HL-60 (cell line): ENCODE measurements around the gene MUSK.

Experiments
- DNase-seq, 2 experiments: peaks; one replicate each; pipeline ENCODE4 v3.0.0-alpha.2; 2010 to 2020; ENCODE audit warnings: low read depth in 1 of 2, low spot score in 1 of 2
- H3K27ac ChIP-seq: fragments of 250-450 bp; sonication (Bioruptor Pico); replicated peaks from 2 replicates; pipeline ENCODE4 v1.5.1; 2020; ENCODE audit warnings: mild to moderate bottlenecking, moderate library complexity
- H3K27me3 ChIP-seq: fragments of 250-450 bp; sonication (Bioruptor Pico); 2 replicates; pipeline ENCODE4 v1.5.1; 2021; ENCODE audit warnings: mild to moderate bottlenecking, moderate library complexity; ENCODE audit not compliant: insufficient read depth, poor library complexity, severe bottlenecking
- H3K4me3 ChIP-seq: replicated peaks from 2 replicates; pipeline ENCODE4 v1.5.1; 2011; ENCODE audit warnings: mild to moderate bottlenecking, control low read depth, low read length; ENCODE audit not compliant: insufficient read depth
- GABPA ChIP-seq: IDR thresholded peaks from 2 replicates; pipeline ENCODE4 v1.6.1; 2012; ENCODE audit warnings: low read depth
- POLR2AphosphoS5 ChIP-seq: IDR thresholded peaks from 2 replicates; pipeline ENCODE4 v1.6.1; 2012; ENCODE audit warnings: low read depth
- SPI1 ChIP-seq: IDR thresholded peaks from 2 replicates; pipeline ENCODE4 v1.6.1; 2012; ENCODE audit warnings: low read depth, mild to moderate bottlenecking, borderline replicate concordance
- TF ChIP-seq, protein P1 (sequence below): IDR thresholded peaks from one replicate; pipeline ENCODE4 v1.5.1; 2011; ENCODE audit warnings: low read length, control low read depth, inconsistent platforms; ENCODE audit not compliant: insufficient read depth
- TF ChIP-seq, protein P2 (sequence below): IDR thresholded peaks from 2 replicates; pipeline ENCODE4 v1.6.1; 2012; ENCODE audit warnings: low read depth; ENCODE audit not compliant: insufficient replicate concordance

Gene MUSK

DNA sequence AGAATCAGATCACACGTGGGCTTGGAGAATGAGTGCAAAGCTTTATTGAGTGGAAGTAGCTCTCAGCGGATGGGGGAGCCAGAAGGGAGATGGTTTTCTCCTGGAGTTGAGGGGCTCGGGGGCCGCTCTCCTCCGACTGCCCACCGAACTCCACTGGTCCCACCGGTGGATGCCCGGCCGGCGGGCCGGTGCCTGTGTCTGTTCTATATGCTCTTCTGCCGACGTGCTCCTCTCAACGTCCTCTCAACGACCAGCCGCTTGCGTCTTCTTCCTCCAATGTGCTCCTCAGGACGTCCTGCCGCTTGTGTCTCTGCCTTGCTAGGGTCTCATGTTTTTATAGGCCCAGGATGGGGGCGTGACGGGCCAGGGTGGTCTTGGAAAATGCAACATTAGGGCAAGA lies 161.9 kb downstream of the MUSK start:
- TF ChIP-seq, protein P1, sequence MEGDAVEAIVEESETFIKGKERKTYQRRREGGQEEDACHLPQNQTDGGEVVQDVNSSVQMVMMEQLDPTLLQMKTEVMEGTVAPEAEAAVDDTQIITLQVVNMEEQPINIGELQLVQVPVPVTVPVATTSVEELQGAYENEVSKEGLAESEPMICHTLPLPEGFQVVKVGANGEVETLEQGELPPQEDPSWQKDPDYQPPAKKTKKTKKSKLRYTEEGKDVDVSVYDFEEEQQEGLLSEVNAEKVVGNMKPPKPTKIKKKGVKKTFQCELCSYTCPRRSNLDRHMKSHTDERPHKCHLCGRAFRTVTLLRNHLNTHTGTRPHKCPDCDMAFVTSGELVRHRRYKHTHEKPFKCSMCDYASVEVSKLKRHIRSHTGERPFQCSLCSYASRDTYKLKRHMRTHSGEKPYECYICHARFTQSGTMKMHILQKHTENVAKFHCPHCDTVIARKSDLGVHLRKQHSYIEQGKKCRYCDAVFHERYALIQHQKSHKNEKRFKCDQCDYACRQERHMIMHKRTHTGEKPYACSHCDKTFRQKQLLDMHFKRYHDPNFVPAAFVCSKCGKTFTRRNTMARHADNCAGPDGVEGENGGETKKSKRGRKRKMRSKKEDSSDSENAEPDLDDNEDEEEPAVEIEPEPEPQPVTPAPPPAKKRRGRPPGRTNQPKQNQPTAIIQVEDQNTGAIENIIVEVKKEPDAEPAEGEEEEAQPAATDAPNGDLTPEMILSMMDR = no peak
- TF ChIP-seq POLR2AphosphoS5 = no peak
- TF ChIP-seq GABPA = no peak
- no peak for TF ChIP-seq SPI1
- TF ChIP-seq, protein P2, sequence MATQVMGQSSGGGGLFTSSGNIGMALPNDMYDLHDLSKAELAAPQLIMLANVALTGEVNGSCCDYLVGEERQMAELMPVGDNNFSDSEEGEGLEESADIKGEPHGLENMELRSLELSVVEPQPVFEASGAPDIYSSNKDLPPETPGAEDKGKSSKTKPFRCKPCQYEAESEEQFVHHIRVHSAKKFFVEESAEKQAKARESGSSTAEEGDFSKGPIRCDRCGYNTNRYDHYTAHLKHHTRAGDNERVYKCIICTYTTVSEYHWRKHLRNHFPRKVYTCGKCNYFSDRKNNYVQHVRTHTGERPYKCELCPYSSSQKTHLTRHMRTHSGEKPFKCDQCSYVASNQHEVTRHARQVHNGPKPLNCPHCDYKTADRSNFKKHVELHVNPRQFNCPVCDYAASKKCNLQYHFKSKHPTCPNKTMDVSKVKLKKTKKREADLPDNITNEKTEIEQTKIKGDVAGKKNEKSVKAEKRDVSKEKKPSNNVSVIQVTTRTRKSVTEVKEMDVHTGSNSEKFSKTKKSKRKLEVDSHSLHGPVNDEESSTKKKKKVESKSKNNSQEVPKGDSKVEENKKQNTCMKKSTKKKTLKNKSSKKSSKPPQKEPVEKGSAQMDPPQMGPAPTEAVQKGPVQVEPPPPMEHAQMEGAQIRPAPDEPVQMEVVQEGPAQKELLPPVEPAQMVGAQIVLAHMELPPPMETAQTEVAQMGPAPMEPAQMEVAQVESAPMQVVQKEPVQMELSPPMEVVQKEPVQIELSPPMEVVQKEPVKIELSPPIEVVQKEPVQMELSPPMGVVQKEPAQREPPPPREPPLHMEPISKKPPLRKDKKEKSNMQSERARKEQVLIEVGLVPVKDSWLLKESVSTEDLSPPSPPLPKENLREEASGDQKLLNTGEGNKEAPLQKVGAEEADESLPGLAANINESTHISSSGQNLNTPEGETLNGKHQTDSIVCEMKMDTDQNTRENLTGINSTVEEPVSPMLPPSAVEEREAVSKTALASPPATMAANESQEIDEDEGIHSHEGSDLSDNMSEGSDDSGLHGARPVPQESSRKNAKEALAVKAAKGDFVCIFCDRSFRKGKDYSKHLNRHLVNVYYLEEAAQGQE = no peak
- Histone ChIP-seq H3K4me3 (no peak overlapping the region), H3K27ac (no peak overlapping the region), H3K27me3 (no peaks in the 10 kb centered on the region)
- DNase-seq = no peak

DNA sequence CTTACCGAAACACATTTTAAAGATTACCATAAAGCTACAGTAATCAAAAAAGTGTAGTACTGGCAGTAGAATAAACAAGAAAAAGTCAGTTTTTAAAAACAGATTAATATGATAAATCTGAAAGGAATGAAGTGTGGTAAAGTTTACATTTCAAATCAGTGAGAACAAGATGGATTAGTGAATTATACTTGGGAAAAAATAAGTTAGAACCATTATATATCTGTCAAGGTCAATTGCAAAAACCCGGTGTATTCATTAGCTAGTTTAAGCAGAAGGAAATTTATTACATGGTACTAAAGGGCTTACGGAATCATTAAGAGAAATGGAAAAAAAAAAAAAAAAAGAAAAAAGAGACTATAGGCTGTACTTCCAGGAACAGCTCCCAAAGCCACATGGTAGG lies 164.3 kb downstream of the MUSK start:
- Histone ChIP-seq H3K27ac (no peak overlapping the region), H3K4me3 (no peak overlapping the region), H3K27me3 (no peaks in the 10 kb centered on the region)
- TF ChIP-seq SPI1 = no peak
- no peak for TF ChIP-seq POLR2AphosphoS5
- TF ChIP-seq, protein P1 = no peak
- TF ChIP-seq GABPA = no peak
- TF ChIP-seq, protein P2 = no peak
- no peak for DNase-seq

DNA sequence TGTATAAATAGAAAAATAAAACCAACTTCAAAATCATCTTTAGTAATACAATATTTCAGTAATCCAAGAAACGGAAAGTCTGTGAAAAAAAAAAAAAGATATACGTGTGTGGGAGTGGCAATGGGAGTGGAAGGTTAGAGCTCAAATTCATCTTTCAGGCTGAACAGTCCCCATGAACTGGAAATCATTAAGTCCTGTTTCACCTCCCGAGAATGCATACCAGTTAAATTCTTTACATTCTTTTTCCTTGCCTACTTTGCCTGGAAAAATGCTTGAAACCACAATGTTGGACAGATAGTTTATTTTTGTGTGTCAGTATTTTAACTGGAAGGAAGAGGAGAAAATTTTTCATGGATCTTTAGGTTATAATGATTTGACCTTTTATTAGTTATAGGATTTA lies 166.8 kb downstream of the MUSK start:
- Histone ChIP-seq H3K27me3 (no peaks in the 10 kb centered on the region), H3K4me3 (no peak overlapping the region), H3K27ac (no peak overlapping the region)
- no peak for DNase-seq
- TF ChIP-seq POLR2AphosphoS5 = no peak
- TF ChIP-seq SPI1 = no peak
- TF ChIP-seq, protein P1 = no peak
- no peak for TF ChIP-seq GABPA
- TF ChIP-seq, protein P2 = no peak
